HCT116 (cell line): Measurements from ENCODE around the gene IGF2BP3. TPM values are rescaled to one million over a fixed set of nuclear protein-coding genes. Genes with fewer than 3 reads are reported as not detected.

Experiments used
- ATAC-seq: fragments of 200-7000 bp; cut with Tn5 transposase; 2 replicates; pipeline ENCODE4 v1.9.1; 2020; ENCODE audit warnings: mild to moderate bottlenecking, moderate library complexity
- BruUV-seq: library from RNA; stranded (reverse); fragments of 400-500 nt; replicated peaks from 2 replicates; lab custom pipeline; 2021; lab: Mats Ljungman, UMichigan
- CTCF ChIA-PET: fragments of 300-600 bp; sonication (Branson Sonifier 250); formaldehyde crosslinking; loops from one replicate; lab custom pipeline; 2021; ENCODE audit warnings: antibody characterized with exemption; lab: Charles Lee
- POLR2A ChIA-PET: fragments of 300-600, 350-600 bp; sonication (Branson Sonifier 250); formaldehyde crosslinking; loops from one replicate; lab custom pipeline; 2021; ENCODE audit warnings: antibody characterized with exemption; lab: Charles Lee
- RAD21 ChIA-PET, 2 experiments: fragments of 300-600 bp; sonication (Branson Sonifier 250); formaldehyde crosslinking; loops; one replicate each; lab custom pipeline; 2023; ENCODE audit warnings: low total read pairs in 2 of 2; ENCODE audit not compliant: uncharacterized antibody in 2 of 2, unreplicated experiment in 2 of 2, low non-redundant PET in 1 of 2; lab: Charles Lee
- DNase-seq: peaks from one replicate; pipeline ENCODE4 v3.0.0-alpha.2; 2010; ENCODE audit warnings: low read depth, low spot score
- H2AFZ ChIP-seq: fragments of 200-600 bp; shearing (Covaris generic), sonication (generic); 2 replicates; pipeline ENCODE4 v1.6.1; 2017; ENCODE audit warnings: low read depth, mixed run types, mixed read lengths, antibody characterized with exemption, low read length; ENCODE audit not compliant: poor library complexity, severe bottlenecking
- H3K27ac ChIP-seq: 2 replicates; pipeline ENCODE4 v1.5.1; 2012; ENCODE audit warnings: low read depth, low read length
- H3K27me3 ChIP-seq: fragments of 200-600 bp; sonication (generic); 2 replicates; pipeline ENCODE4 v1.6.1; 2016; ENCODE audit warnings: mixed run types, low read length, mixed read lengths; ENCODE audit not compliant: insufficient read depth
- H3K36me3 ChIP-seq, 2 experiments: fragments of 200-500 bp in 1 of 2; fragments of 200-600 bp in 1 of 2; sonication (Bioruptor generic) in 1 of 2; sonication (generic) in 1 of 2; 2 replicates each; pipeline versions ENCODE4 v1.5.1 to v1.6.1; 2014 to 2016; ENCODE audit warnings: low read length in 2 of 2, inconsistent platforms in 1 of 2, mixed read lengths in 1 of 2, mixed run types in 1 of 2; ENCODE audit not compliant: insufficient read depth in 2 of 2, control insufficient read depth in 1 of 2
- H3K4me1 ChIP-seq, 2 experiments: fragments of 200-600 bp in 1 of 2; sonication (generic) in 1 of 2; 2 replicates each; pipeline versions ENCODE4 v1.5.1 to v1.6.1; 2012 to 2017; ENCODE audit warnings: low read length in 2 of 2, inconsistent platforms in 1 of 2, mild to moderate bottlenecking in 1 of 2, mixed read lengths in 1 of 2, mixed run types in 1 of 2, moderate library complexity in 1 of 2; ENCODE audit not compliant: insufficient read depth in 2 of 2, control insufficient read depth in 1 of 2
- H3K4me2 ChIP-seq: fragments of 200-600 bp; sonication (generic); 2 replicates; pipeline ENCODE4 v1.6.1; 2017; ENCODE audit warnings: mixed run types, low read length, mixed read lengths
- H3K4me3 ChIP-seq, 2 experiments: fragments of 200-600 bp in 1 of 2; sonication (generic) in 1 of 2; replicated peaks in 1 of 2; 2 replicates each; pipeline ENCODE4 v1.5.1; 2011 to 2016; ENCODE audit warnings: low read length in 2 of 2, control low read depth in 1 of 2, low read depth in 1 of 2, mild to moderate bottlenecking in 1 of 2, mixed read lengths in 1 of 2, mixed run types in 1 of 2
- H3K79me2 ChIP-seq: fragments of 200-600 bp; sonication (generic); 2 replicates; pipeline ENCODE4 v1.6.1; 2017; ENCODE audit warnings: mild to moderate bottlenecking, mixed run types, low read length, moderate library complexity, mixed read lengths; ENCODE audit not compliant: insufficient read depth
- H3K9ac ChIP-seq: fragments of 200-600 bp; sonication (generic); 2 replicates; pipeline ENCODE4 v1.6.1; 2016; ENCODE audit warnings: low read length, mixed read lengths
- H3K9me2 ChIP-seq: fragments of 200-600 bp; sonication (generic), shearing (Covaris generic); 2 replicates; pipeline ENCODE4 v1.6.1; 2017; ENCODE audit warnings: mixed run types, mild to moderate bottlenecking, moderate library complexity; ENCODE audit not compliant: insufficient read depth
- H3K9me3 ChIP-seq, 2 experiments: fragments of 200-500 bp in 1 of 2; fragments of 200-600 bp in 1 of 2; sonication (Bioruptor generic) in 1 of 2; sonication (generic) in 1 of 2; 2 replicates each; pipeline ENCODE4 v1.6.1; 2014 to 2017; ENCODE audit warnings: low read length in 2 of 2, mixed read lengths in 2 of 2, inconsistent platforms in 1 of 2, low read depth in 1 of 2, mild to moderate bottlenecking in 1 of 2, mixed run types in 1 of 2, moderate library complexity in 1 of 2; ENCODE audit not compliant: control insufficient read depth in 1 of 2, insufficient read depth in 1 of 2
- H4K20me1 ChIP-seq: fragments of 200-600 bp; sonication (generic), shearing (Covaris generic); 2 replicates; pipeline ENCODE4 v1.6.1; 2017; ENCODE audit warnings: mixed run types, mild to moderate bottlenecking, moderate library complexity; ENCODE audit not compliant: insufficient read depth
- CBX3 ChIP-seq: IDR thresholded peaks from 2 replicates; pipeline ENCODE4 v1.6.1; 2012; ENCODE audit warnings: low read depth
- CEBPB ChIP-seq: IDR thresholded peaks from 2 replicates; pipeline ENCODE4 v1.6.1; 2012; ENCODE audit warnings: low read depth
- EGR1 ChIP-seq: IDR thresholded peaks from 2 replicates; pipeline ENCODE4 v1.6.1; 2012; ENCODE audit warnings: low read depth
- ELF1 ChIP-seq: IDR thresholded peaks from 2 replicates; pipeline ENCODE4 v1.6.1; 2012; ENCODE audit warnings: low read depth, borderline replicate concordance
- EZH2 ChIP-seq: fragments of 200-600 bp; sonication (generic); IDR thresholded peaks from 2 replicates; pipeline ENCODE4 v1.6.1; 2017; ENCODE audit warnings: antibody characterized with exemption, mixed run types
- JUND ChIP-seq: IDR thresholded peaks from 2 replicates; pipeline ENCODE4 v1.6.1; 2012
- POLR2A ChIP-seq: IDR thresholded peaks from 2 replicates; pipeline ENCODE4 v1.7.0; 2011; ENCODE audit warnings: borderline replicate concordance; ENCODE audit not compliant: insufficient read depth, insufficient read length; ENCODE audit errors: extremely low read depth
- SIN3A ChIP-seq: IDR thresholded peaks from 2 replicates; pipeline ENCODE4 v1.6.1; 2012; ENCODE audit warnings: low read depth
- SP1 ChIP-seq: IDR thresholded peaks from 2 replicates; pipeline ENCODE4 v1.6.1; 2012; ENCODE audit warnings: low read depth
- SRF ChIP-seq: IDR thresholded peaks from 2 replicates; pipeline ENCODE4 v1.6.1; 2012; ENCODE audit warnings: low read depth
- ZFX ChIP-seq: fragments of 450-650 bp; IDR thresholded peaks from 2 replicates; pipeline ENCODE4 v1.6.1; 2017
- intact Hi-C: fragments of 100-400 bp; cut with micrococcal nuclease; formaldehyde crosslinking; loops from 2 replicates; pipeline ENCODE4 v1.10.0; 2022
- total RNA-seq: library from RNA; stranded (reverse); gene quantifications from one replicate; pipeline ENCODE4 v1.2.1, GENCODE V29; 2021; ENCODE audit not compliant: unreplicated experiment
- TF ChIP-seq, protein P1 (sequence below): IDR thresholded peaks from 2 replicates; pipeline ENCODE4 v1.6.1; 2012; ENCODE audit warnings: low read depth
- TF ChIP-seq, protein P2 (sequence below): IDR thresholded peaks from 2 replicates; pipeline ENCODE4 v1.6.1; 2012

IGF2BP3 gene
- total RNA-seq, 1 experiment from 2014 or later: 79.1 TPM

DNA sequence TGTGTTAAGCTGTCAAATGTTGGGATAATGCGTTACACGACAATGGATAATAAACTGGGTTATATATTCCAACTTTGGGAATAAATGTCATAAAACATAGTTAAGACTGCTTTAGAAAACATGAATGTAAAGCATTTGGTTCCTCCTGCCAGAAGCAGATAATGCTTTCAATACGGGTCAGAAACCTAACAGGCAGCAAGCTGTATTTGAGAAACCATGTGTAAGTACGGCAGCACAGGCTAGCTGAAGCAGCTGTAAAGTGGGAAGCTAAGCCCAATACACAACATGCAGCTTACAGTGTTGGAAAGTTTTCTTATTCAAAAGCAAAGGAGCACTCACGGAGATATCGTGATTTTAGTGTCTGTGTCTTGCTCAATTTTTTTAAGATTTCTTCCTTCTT, 124.7 kb downstream of the IGF2BP3 start:
- RAD21 ChIA-PET: no interaction called here
- CTCF ChIA-PET: no interaction called here
- peaks cover 15% of the 10 kb centered on the region; the same call in 1 of the 2 replicates for H3K79me2 ChIP-seq
- H4K20me1 ChIP-seq: no peaks in the 10 kb centered on the region
- peaks cover 42 to 53% of the 10 kb centered on the region in 2 experiments for H3K4me1 ChIP-seq
- intact Hi-C loops: no loop called here
- H3K9me2 ChIP-seq: no peaks in the 10 kb centered on the region
- no peaks in the 10 kb centered on the region for H3K27me3 ChIP-seq
- H2AFZ ChIP-seq: no peak overlapping the region
- TF ChIP-seq POLR2A (no peak), SIN3A (no peak)
- no TSS peak for BruUV-seq
- H3K27ac ChIP-seq: no peak overlapping the region
- no peak for DNase-seq
- POLR2A ChIA-PET: no interaction called here
- no peak overlapping the region for H3K9ac ChIP-seq
- no peak overlapping the region for H3K4me2 ChIP-seq
- peaks cover 15 to 45% of the 10 kb centered on the region in 2 experiments for H3K36me3 ChIP-seq
- no peak overlapping the region for H3K4me3 ChIP-seq
- ATAC-seq: no peak
- no peaks in the 10 kb centered on the region for H3K9me3 ChIP-seq

DNA sequence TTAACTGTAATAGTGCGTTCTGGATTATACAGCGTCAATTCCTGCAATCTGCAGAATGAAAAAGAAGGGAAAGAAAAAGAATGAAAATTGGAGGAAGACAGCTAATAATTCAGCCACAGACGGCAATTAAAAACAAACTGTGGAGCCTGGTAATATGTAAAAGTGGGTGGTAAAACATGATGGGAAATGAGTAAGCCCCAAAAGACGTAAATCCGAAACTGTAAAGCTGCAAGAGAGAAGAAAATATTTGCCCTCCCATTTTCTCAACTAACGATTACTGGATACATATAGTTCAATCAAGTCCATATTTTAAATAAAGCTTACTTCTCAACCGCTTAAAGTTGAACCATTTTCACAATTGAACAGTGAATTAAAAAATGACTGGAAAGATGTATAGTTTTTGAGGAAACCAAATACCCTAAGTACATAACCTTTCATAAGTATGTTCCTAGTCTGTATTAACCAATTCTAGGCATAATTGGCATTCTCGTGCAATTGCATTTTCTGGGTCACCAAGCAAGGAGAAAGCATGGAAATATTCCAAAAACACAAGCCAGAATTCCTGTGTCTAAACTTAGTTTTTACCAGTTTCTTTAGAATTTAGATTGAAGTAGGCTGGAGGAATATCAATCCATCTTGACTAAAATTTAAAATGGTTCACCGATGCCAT, 126.3 kb downstream of the IGF2BP3 start:
- Histone ChIP-seq H3K79me2 (peaks cover 15% of the 10 kb centered on the region; the same call in 1 of the 2 replicates), H3K27me3 (no peaks in the 10 kb centered on the region), H3K4me2 (no peak overlapping the region), H3K9ac (no peak overlapping the region), H3K4me3 (no peak overlapping the region), H2AFZ (no peak overlapping the region), H4K20me1 (no peaks in the 10 kb centered on the region), H3K9me3 (no peaks in the 10 kb centered on the region), H3K4me1 (peaks cover 27 to 37% of the 10 kb centered on the region in 2 experiments), H3K9me2 (no peaks in the 10 kb centered on the region), H3K36me3 (peaks cover 23 to 58% of the 10 kb centered on the region in 2 experiments), H3K27ac (no peak overlapping the region)
- ChIA-PET RAD21 (interaction anchor here in 1 of 2 experiments (0.5 kb wide), 1 partner anchor 63 kb away, joined by 4 read pairs; no protein-coding TSS in a partner anchor), CTCF (interaction anchor here (1.0 kb wide), 1 partner anchor 68 kb away, joined by 3 read pairs; no protein-coding TSS in a partner anchor), POLR2A (no interaction called here)
- intact Hi-C loops: no loop called here
- DNase-seq (no peak), ATAC-seq (no peak)
- TF ChIP-seq EZH2: no peak
- TF ChIP-seq ELF1: no peak
- TF ChIP-seq CEBPB: no peak
- no peak for TF ChIP-seq SRF
- TF ChIP-seq CBX3: no peak
- no peak for TF ChIP-seq JUND
- TF ChIP-seq, protein P1, sequence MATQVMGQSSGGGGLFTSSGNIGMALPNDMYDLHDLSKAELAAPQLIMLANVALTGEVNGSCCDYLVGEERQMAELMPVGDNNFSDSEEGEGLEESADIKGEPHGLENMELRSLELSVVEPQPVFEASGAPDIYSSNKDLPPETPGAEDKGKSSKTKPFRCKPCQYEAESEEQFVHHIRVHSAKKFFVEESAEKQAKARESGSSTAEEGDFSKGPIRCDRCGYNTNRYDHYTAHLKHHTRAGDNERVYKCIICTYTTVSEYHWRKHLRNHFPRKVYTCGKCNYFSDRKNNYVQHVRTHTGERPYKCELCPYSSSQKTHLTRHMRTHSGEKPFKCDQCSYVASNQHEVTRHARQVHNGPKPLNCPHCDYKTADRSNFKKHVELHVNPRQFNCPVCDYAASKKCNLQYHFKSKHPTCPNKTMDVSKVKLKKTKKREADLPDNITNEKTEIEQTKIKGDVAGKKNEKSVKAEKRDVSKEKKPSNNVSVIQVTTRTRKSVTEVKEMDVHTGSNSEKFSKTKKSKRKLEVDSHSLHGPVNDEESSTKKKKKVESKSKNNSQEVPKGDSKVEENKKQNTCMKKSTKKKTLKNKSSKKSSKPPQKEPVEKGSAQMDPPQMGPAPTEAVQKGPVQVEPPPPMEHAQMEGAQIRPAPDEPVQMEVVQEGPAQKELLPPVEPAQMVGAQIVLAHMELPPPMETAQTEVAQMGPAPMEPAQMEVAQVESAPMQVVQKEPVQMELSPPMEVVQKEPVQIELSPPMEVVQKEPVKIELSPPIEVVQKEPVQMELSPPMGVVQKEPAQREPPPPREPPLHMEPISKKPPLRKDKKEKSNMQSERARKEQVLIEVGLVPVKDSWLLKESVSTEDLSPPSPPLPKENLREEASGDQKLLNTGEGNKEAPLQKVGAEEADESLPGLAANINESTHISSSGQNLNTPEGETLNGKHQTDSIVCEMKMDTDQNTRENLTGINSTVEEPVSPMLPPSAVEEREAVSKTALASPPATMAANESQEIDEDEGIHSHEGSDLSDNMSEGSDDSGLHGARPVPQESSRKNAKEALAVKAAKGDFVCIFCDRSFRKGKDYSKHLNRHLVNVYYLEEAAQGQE: no peak
- no peak for TF ChIP-seq POLR2A
- TF ChIP-seq, protein P2, sequence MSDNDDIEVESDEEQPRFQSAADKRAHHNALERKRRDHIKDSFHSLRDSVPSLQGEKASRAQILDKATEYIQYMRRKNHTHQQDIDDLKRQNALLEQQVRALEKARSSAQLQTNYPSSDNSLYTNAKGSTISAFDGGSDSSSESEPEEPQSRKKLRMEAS: no peak
- no peak for TF ChIP-seq SIN3A
- TF ChIP-seq ZFX: no peak
- no peak for TF ChIP-seq SP1
- no peak for TF ChIP-seq EGR1
- no TSS peak for BruUV-seq
